IPS-11a (cell line): ENCODE results near the gene LDLRAD4.

Experiments
- H3K4me3 ChIP-seq: one replicate; pipeline ENCODE4 v1.5.1; 2013; ENCODE audit warnings: low read depth, low read length, control low read depth

LDLRAD4 gene

GRCh38 chr18:13440277-13441248, 222.0 kb downstream of the LDLRAD4 start:
- H3K4me3 ChIP-seq = no peak overlapping the region

GRCh38 chr18:13441736-13442135, 223.2 kb downstream of the LDLRAD4 start:
- no peak overlapping the region for H3K4me3 ChIP-seq

- no peak overlapping the region for H3K4me3 ChIP-seq
These were observed 223.9 kb downstream of the LDLRAD4 start for GRCh38 chr18:13442451-13442850.

DNA sequence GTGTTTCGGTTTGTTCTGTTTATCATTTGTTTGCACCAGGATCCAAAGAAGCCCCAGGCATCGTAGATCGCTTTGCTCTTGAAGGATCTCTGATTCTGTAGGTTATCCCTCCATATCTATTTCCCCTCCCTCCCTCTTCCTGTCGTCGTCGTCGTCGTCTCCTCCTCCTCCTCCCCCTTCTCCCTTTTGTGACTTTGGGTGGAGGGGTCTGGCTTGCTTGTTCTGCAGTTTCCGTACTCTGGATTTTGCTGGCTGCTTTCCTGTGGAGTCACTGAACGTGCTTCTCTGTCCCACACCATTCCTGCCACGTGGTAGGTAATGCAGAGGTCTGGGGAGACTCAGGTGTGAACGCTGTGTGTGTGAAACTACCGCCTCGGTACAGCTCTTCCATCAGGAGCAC, 225.0 kb downstream of the LDLRAD4 start:
- H3K4me3 ChIP-seq = no peak overlapping the region

GRCh38 chr18:13444430-13445240, 226.1 kb downstream of the LDLRAD4 start:
- no peak overlapping the region for H3K4me3 ChIP-seq

- no peak overlapping the region for H3K4me3 ChIP-seq
These were observed 226.8 kb downstream of the LDLRAD4 start for GRCh38 chr18:13445241-13445897.

DNA sequence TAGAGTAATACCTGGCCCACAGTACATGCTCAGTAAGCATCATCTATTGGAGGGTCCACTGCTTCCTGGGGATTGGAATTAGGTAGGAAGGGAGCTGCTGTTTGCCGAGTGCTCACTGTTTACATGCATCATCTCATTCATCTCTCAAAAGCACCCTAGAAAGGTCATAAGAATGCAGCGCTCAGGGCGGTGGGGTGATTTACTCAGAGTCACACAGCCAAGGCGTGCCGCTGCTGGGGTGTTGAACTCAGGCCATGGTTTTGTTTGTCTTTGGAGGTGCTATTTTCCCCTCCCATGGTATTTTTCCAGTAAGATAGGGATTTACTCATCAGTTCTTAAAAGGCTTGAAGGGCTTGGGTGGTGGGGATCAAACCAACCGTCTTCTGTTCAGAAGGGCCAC, 227.5 kb downstream of the LDLRAD4 start:
- no peak overlapping the region for H3K4me3 ChIP-seq

DNA sequence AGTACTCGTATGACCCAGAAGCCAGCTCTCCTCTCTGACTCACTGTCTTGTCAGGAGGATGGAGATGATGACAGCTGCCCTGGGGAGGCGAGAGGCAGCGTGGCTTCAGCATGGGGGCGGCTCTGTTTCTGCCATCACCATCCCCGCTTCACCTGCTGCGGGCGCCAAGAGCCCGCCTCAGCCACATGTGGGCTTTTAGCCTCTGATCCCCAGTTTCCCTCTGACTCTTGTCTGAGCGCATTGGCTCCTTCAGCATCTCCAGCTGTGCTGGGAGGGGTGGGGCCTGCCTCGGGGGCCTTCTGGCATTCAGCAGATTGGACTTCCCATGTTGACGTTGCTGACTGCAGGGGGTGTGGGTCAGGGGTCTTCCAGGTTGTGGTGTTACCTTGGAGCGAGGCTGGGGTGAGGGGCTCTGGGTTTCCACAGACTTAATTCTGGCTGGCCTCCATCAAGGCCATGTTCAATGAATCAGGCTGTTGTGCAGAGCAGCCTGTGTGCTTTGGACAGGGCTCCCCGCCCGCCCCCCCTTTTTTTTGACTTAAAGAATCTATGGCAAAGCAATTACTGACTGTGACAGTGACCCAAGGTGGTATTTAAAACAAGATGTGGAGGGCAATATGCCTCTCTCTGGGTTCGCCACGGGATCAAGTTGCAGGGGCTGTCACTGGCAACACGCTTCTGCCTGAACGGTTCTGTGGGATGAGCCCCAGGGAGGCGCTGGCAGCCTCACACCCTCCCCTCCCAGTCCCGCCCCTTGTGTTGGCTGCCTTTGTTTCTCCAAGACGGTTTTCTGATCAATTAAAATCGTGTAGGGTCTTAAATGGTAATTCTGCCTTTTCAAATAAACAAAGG, 228.3 kb downstream of the LDLRAD4 start:
- no peak overlapping the region for H3K4me3 ChIP-seq

DNA sequence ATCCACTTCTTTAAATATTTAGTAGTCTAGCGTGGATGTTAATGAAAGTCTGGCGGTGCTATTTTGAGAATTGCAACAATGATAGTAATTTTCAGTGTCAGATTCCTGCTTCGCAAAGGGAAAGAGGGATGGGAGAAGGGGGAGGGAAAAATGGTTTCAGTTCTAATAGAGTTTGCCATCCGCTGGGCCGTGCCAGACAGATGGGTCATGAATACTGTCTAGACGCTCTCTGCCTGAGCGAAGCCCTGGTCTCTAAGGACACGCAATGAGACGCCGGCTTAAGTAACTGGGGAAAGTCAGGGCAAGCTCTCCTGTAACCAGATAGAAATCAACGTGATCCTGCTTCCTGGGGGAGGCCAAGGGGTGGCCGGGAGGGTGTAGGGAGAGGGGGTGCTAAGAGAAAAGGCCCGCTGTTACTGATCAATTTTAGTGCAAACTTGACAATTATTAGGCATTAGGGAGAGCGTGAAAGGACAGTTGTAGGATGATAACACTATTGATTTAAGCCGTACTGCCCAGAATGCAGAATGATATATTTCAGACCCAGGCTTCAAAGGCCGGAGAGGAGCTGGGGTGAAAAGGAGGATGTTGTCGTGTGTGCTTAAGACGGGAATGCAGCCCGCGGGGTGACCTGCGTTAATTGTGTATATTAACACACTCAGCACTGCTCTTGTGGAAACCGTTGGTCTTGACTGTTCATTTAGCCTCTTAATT, 229.2 kb downstream of the LDLRAD4 start:
- H3K4me3 ChIP-seq = no peak overlapping the region

DNA sequence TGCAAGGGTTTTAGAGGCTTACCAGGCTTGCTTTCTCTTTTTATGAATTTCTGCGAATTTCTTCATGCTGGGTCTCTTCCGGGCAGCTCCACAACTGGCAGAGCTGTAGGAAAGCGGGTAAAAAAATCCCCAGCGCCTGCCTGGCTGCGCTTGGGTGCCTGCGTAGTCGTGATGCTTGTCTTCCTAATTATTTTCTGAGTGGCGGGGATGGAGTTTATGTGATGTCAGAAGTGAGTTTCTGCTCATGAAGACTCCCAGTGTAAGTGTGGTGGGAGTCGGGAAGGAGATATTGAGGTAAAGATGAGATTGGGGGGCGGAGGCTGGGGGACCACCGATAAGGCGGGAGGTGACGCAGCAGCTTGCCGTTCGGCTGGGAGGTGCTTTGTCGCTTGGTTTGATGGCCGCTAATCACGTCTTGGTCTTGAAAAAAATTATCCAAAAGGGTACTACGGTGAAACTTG, 229.8 kb downstream of the LDLRAD4 start:
- no peak overlapping the region for H3K4me3 ChIP-seq

DNA sequence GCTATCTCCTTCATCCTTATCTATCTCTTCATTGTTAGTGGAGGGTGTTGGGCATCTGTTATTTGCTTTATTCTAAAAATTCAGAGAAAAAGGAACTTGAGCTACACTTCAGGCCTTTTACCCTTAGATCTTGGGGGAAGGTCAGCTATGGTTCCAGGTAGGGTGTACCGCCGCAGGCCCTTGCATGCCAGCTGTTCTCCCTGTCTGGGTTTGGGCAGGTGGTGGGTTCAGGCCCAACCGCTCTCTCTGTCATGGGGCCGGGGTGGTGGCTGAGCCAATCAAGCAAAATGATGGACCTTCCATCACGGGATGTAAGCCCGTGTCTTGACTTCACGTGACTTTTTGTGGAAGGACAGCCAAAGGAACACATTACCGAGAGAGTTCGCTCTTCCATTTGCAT, 231.1 kb downstream of the LDLRAD4 start:
- H3K4me3 ChIP-seq = no peak overlapping the region

DNA sequence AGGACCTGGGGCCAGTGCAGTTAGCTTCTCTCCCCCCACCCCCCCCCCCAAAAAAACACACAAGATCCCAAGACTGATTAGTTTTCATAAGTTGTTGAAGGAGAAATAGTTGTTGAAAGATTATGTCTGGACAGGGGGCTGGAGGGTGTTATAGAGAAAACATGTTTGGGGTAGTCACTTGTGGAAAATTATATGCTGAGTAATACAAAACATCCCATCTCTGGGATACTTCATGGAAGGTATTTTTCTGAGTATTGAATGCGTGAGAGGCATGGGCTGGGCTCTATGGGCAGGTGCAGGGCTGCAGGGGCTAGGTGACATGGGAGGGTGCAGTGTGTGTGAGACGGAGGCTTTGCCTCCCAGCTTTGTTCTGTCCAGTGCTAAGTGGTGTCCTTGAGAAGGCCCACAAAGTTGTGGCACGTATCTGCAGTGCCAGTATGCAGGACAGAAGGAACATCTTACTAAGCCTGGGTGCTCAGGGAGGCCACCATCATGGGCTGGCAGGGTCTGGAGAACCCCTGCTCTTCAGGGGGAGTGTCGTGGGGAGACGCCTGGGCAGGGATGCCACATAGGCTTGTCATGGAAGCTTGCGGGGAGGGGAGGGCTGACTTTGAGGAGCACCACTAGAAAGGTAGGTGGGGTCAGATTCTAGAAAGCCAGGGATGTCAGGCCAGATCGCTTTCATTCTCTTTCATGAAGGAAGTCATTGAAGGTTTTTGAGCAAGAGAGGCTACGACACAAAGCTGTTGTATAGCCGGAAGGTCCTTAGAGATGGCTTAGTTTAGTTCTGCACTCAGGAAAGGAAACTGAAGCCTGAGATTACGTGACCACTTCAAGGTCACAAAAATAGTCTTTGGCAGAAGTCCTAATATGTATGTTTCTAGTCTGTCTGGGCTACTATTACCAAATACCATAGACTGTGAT, 232.0 kb downstream of the LDLRAD4 start:
- H3K4me3 ChIP-seq = no peak overlapping the region

GRCh38 chr18:13451213-13451540, 232.6 kb downstream of the LDLRAD4 start:
- no peak overlapping the region for H3K4me3 ChIP-seq

DNA sequence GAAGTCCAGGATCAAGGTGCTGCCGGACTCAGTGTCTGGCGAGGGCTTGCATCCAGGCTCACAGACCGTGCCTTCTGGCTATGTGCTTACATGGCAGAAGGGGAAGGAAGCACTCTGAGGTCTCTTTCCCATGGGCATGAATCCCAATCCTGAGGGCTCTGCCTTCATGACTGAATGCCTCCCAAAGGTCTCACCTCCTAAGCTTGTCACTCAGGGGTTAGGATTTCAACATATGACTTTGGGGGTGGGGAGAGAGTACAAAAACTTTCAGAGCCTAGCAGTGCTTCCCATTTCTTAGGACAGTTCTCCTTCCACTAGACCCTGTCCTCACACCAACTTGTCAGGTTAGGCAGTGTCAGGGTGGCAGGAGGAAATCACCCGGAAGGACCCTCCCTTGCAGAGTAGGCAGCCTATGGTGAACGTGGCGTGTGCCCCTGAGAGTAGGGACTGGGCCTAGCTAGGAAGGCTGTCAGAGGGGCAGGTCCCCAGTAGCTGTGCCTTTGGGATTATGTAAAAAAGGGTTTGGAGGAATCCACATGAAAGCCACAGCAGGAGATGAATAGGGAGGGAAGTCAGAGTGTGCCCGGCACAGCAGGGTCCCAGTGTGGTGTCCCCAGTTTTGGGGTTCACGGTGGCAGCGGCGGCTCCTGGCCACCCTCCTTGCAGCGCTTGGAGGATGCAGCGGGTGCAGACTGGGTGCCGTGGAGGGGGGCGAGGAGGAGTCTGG, 233.3 kb downstream of the LDLRAD4 start:
- no peak overlapping the region for H3K4me3 ChIP-seq

- H3K4me3 ChIP-seq = no peak overlapping the region
These were observed 233.8 kb downstream of the LDLRAD4 start for GRCh38 chr18:13452388-13452811.

DNA sequence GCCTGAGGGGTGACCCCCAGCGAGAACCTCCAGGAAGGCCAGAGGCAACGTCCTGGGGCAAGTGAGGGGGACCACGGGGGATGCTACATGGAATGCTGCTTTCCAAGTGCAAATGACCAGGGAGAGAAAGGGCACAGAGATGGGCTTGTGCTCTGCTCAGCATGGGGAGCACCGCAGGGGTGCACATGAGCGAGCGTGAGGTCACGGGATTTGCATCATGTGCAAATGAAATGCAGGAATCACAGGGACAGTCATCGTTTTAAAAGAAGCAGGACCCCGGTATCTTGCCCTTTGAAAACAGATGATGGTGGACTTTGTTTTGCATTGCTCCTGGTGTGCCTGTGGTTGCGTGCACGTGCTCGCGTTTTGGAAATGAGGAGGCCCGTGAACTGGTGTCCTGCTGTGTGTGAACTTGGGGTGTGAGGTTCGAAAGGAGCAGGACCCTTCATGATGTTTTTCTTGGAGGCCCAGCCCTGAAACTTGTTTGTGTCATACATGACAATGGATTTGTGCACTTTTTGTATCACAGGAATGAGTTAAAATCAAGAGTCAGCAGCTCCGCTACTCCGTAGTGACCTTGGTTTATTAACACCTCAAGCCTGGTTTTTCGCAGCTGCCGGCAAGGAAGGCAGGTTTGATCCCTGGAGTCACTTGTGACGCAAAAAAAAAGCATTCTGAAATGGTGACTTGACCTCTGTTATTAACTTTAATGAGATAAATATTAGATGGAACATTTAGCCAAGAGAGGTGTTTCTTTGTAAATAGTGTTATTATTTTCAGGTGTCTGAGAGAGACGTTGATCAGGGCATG, 234.5 kb downstream of the LDLRAD4 start:
- H3K4me3 ChIP-seq = no peak overlapping the region

GRCh38 chr18:13453714-13454113, 235.2 kb downstream of the LDLRAD4 start:
- H3K4me3 ChIP-seq = no peak overlapping the region
